NCI-H446 (cell line): ENCODE measurements around the gene EML4.
"Not testable (repeated sequence)": the region's sequence is repeated elsewhere in the genome, so short reads cannot be mapped to it uniquely, and the experiment has no call there.

ENCODE experiments used
- DNase-seq, 2 experiments: peaks; one replicate each; lab custom pipeline; 2025; lab: John Stamatoyannopoulos, UW

Gene EML4

DNA sequence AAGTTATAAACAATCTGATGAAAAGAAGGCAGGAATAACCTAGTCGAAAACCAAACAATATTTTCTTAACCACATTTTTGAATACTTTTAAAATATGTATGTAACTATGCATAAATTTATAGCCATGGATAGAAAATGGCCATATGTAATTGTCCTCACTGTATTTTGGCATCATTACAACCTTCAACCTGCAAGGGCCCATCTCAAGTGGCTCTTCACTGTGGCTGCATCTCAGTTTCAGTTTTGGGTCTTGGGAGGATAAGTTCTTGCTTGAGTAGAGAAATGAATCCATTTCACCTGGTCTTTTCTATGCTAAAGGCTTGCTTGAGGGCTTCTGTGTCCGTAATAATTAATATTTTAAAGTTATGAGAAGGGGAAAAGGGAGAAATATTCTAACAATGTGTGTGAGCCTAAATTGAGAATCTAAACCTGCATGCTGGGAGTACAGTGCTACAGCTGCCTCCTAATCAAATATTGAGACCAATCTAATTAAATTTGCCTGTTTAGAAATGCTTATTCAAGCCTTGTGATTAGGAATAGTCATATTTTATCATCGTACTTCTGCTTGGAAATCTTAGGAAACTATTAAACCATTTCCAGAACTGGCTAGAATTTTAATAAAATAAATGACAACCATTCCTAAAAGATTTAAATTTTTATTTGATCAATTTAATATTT, 92.5 kb downstream of the EML4 start:
- DNase-seq = no peak

DNA sequence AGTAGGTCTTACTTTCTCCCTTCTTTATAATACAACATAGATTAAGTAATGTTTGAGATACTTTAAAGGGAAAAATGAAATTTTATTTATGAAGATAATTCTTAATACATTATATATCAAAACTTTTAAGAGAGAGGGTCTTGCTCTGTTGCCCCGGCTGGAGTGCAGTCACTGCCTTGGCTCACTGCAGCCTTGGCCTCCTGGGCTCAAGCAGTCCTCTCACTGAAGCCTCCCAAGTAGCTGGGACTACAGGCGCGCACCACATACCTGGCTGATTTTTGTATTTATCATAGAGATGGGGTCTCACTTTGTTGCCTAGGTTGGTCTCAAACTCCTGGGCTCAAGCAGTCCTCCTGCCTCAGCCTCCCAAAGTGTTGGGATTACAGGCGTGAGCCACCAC, 97.1 kb downstream of the EML4 start:
- no peak for DNase-seq

DNA sequence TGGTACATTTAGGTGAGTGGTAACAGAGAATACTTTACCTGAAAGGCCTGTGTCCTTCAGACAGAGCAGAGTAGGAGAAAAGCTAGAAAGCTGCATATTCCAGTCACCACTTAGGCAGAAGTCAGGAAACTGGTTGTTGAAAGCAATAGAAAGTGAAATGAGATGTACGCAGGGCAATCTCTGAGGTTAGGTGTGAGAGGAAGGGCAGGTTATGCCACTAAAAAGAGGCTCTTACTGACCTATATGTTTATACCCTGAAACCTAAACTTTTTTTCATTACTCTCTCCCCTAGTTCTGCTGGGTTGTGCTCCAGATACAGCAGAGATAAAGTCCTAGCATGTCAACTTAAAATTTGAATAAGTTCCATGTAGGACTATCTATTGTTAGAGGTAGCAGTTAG, 98.4 kb downstream of the EML4 start:
- DNase-seq = no peak

DNA sequence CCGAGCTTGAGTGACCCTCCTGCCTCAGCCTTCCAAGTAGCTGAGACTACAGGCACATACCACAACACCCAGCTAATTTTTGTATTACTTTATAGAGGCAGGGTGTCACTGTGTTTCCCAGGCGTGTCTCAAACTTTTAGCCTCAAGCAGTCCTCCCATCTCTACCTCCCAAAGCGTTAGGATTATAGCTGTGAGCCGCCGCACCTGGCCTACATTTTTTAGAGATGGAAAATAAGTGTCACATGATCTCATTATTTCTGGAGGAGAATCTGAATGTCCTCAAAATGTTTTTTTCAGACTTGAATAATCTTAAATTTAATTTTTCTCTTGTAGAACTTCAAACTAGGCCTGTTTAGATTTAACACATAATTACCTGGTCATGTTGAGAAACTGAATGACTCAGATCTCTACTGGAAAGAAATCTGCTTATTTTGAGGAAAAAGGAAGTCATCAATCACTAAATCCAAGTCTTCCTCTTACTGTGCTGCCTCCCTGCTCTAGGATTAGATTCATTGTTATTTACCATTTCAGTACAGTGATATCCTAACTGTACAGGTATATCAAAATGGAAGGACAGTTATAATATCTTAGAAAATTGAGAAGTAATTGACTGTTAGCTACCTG, 99.5 kb downstream of the EML4 start:
- no peak for DNase-seq

DNA sequence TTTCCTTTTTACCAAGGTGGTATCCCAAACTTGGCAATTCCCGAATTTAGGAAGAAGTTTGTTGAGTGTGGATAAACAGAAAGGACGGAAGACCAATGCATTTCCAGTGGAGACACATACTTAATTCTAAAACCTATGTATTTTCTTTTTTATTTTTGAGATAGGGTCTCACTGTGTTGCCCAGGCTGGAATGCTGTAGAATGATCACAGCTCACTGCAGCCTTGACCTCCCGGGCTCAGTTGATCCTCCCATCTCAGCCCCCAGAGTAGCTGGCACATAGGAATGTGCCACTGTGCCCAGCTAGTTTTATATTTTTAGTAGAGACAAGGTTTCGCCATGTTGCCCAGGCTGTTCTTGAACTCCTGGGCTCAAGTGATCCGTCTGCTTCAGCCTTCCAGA, 101.6 kb downstream of the EML4 start:
- no peak for DNase-seq

DNA sequence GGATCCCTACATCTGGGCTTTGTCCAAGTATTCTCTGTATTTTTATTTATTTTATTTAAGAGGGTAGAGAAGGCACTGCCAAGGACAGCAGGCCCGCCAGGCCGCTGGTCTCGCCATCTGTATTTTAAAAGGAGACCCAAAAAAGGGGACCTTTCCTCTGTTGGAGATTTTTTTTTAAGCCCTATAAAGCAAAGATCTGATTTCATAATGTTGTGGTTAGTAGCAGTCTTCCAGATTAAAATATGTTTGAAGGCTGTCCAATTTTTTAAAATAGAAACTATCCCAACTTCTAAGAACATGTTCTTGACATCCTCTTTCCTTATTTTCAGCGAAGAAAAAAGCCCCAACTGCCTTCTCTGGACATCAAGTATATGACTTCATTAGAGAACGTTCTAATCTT, 102.1 kb downstream of the EML4 start:
- not testable (repeated sequence) for DNase-seq

DNA sequence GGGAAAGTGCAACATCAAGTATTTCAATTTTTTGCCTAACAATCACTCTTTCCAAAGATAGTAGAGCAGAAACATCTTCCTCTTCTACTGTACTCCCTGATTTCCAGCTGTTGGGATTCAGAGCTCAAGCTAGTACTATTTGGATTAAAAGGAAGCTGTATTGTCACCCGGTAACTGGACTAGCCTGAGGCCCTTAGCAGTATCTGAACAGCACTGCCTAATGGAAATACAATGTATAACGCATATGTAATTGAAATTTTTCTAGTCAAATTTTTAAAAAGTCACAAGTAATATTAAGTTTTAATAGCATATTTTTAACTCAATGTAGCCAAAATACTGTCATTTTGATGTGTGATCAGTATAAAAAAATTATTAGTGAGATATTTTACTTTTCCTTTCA, 105.7 kb downstream of the EML4 start:
- DNase-seq = no peak

DNA sequence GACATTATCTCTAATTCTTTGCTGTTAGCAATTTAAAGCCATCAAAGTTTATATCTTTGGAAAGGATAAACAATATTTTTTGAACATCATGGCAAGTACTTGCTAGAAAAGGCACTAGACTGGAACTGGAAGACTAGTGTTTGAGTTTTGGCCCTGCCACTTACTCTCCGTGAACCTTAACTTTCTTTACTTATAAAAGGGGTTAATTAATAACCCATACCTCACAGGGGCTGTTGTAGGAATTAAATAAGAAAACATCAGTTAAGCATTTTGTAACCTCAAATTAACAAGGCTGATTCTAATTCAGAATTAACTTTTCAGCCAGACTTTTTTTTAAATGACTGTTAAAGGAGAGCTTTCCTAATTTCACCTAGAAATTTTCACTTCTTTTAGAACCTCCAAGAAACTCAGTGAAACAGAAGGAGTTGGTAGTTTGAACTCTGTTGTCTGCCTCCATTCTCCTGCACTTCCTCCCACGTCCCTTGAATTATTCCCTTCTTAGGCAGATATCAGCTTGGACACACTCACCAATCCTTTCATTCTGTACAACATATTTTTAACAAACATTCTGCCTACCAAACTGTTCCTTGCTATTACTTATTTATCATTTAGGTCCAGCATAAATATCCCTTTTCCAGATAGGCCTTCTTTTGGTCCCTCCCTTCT, 112.4 kb downstream of the EML4 start:
- DNase-seq = no peak

DNA sequence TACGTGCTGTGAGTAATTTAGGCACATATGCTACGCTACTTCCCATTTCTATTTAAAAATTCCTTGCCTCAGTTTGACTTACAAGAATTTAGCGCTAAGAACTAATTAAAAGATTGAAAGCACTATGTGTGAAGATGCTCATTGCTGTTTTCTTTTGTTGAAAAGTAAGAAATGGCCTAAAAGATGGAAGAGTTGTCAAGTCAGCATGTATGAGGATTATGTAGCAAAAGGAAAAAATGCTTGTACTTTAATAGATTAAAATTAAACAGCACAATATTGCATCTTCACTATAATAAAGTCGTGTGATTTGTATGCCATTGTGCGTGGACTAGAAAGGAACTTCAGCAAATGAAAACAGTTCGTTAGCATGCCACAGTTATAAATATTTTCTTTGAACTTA, 114.9 kb downstream of the EML4 start:
- DNase-seq = no peak

DNA sequence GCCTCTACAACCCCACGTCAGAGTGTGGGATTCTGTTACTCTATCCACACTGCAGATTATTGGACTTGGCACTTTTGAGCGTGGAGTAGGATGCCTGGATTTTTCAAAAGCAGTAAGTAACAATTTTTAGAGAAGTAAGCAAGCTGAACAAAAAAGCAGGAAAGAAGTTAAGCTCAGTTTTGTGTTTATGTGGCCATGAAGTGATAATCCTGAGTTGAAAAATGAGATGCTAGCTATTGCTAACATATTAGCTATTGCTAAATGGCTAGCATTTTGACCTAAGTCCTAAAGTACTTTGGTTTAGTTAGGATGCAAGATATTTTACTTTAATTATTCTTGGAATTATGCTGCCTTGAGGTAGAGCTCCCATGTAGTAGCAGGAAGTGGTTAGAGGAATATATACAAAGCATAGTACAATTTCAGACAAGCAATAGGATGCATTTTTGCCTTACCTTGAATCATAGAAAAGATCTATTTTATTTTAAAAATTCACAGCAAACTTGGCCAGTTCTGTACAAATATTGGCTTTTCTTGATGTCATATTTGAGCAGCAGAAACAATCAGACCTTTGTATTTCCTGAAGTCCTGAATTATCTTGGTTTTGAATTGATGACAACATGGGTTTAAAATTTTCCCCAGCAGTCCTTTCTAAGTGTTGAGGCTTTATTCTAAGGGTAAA, 117.3 kb downstream of the EML4 start:
- DNase-seq = no peak

DNA sequence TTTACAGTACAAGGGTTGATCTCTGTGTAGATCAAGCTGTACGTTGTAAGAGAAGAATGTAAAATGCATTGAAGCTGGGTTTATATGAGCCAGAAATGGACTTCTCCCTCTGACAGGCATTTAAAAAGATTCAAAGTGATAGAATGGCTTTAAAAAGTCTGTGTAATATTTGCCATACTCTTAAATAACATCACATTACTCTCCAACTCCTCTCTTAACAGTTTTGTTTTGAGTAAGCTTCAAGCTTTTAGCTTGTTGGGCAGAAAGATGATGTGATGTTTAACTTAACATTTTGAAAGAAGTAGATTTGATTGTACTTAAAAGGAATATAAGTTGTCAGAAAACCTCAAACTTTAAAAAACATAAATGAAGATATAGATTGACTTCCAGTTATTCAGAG, 119.7 kb downstream of the EML4 start:
- no peak for DNase-seq

DNA sequence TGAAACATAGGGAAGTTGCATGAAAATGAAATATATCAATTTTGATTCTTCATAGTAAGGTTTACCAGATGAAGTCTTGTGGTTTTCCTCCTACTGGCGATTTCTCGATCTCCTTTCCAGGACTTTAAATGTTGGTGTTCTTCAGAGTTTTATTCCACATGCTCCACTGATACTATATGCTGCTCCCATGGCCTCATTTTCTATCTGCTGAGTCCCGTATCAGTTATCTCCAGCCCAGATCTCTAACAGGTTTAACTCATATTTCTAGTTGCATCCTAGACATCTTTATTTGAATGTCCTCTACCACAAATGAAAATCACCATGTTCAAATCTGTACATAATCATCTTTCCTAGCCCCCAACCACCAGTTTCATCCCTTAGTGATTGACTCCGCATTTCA, 120.1 kb downstream of the EML4 start:
- DNase-seq = no peak

DNA sequence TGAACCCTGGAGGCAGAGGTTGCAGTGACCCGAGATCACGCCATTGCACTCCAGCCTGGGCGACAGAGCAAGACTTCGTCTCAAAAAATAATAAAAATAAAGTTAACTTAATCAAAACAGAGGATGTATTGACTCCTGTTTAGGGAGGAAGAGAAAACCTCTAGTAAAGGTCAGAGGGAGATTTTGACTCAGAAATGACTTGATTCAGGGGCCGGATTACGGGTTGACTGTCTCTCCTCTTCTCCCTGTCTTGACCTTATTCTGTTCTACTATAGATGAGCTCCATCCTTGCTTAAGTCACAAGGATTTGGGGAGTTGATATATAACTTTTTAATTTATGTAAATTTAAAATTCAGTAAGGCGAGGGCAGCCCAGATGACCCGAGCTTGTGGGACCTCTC, 120.9 kb downstream of the EML4 start:
- no peak for DNase-seq

DNA sequence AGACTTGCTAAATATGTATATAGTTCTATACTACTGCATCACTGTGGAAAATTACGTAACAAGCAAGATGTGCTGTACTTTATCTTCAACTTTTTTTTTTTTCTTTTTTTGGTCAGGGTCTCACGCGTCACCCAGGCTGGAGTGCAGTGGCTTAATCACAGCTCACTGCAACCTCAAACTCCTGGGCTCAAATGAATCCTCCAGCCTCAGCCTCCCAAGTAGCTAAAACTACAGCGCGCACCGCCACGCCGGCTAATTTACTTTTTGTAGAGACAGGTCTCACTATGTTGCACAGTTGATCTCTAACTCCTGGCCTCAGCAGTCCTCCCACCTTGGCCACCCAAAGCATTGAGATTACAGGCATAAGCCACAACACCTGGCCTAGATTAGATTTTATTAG, 123.9 kb downstream of the EML4 start:
- no peak for DNase-seq

DNA sequence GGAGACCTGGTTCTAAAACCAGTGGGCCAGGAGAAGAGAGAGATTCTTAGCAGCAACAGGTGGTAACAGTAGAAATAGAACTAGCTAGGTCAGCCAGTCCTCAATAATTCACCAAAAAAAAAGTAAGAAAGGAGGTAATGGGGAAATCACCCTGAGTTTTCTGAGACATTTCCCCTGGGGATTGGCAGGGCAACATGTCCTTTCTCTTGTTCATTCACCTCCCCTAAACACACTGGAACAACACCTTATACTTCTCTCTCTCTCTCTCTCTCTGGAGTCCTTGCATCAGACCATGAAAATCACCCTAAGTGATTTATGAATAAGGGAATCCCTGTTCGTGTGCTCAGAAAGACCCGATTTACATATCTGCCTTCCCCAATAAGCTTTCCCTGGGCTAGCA, 127.1 kb downstream of the EML4 start:
- DNase-seq = no peak

DNA sequence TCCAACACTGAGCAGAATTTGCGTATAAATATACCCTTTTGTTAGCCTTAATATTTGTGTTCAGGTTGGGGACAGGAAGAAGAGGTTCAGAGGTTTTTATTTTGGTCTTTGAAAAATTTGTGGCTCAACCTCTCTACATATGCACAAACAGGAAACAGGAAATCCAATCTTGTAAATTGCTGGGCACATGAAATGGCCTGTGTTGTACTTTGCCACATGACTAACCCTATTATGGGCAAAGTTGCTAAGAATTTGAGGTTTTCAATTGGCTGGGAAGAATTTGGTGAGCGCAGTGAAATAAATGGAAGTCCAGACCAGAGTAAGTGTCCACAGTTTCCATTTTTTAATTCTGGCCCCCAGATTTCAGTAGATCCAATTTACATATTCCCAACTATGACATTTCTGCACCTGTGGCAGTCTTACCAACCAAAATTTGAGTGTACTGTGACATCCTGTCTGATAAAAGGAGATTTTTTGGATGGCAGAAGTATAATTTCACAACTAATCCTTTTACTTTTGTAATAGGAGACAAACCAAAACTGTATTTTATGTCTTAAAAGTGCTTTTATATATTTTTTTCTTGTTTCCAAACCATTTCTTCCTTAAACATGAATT, 128.3 kb downstream of the EML4 start:
- no peak for DNase-seq

DNA sequence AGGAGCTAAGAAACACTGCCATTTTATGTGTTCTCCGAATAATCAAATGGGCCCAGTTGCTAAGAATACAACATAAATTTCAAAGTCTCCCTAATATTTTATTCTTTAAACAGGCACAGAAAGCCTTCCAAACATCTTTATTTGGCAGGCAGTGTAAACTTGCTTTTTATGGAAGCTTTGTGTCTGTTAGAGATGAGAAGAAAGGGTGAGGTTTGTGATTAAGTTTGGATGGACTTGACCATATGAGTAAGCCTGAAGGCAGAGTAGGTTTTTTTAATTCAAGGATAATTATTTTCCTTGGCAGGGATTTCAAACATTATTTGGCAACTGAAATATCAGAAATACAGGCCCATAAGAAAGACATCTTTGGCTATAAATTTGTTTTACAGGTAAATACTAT, 129.0 kb downstream of the EML4 start:
- no peak for DNase-seq

DNA sequence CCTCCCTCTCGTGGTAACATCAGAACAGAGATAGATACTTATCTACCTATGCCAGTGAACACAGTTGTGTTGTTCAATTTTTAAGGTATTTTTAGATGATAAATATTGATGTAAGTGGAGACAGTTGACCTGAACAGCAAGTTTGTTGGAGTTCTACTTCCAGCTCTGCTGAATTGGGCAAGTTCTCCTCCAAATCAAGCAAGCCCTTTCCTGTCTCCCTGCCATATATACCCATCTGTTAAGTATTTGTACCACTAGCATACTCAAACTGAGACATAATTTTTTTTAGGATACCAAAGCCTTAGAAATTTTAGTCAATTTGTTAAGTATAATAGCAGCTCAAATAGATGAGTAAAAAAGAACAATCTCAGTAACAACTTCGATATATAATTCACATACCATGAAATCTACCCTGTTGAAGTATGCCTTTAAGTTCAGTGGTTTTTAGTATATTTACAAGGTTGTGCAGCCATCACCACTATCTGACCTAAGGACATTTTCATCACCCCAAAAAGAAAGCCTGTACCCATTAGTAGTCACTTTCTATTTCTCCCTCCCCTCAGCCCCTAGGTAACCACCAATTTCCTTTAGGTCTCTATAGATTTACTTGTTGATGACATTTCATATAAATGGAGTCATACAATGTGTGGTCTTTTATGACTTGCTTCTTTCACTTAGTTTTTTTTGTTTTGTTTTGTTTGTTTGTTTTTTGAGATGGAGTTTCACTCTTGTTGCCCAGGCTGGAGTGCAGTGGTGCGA, 130.0 kb downstream of the EML4 start:
- DNase-seq = no peak

DNA sequence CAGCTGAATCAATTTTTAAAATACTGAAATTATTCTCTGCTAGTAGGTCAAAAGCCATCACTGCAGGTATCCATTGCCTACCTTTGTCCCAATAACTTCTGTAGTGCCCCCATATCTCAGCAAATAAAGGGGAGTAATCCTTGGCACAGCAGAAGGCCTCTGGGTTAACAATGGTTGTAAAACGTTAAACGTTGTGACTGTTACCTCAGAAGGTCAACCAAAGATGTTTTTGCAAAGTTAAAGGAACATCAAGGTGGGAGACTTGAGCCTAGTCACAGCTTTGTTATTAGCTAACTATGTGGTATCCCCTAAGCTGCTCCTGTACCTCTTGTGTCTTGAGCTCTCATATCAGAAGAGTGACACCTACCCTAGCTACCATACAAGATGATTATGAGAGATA, 131.4 kb downstream of the EML4 start:
- DNase-seq = no peak

DNA sequence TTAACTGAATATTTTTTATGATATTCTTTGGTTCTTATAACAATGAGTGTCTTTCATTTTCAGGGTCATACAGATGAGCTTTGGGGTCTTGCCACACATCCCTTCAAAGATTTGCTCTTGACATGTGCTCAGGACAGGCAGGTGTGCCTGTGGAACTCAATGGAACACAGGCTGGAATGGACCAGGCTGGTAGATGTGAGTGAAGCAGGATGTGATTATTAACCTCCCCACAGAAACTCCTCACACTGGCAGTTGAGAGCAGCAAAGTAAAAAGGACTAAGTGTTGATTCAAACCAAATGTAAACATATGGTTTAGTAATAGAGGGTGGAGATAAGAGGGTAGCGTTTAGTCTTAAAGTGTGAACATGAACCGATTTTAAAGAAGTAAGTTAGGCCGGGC, 134.1 kb downstream of the EML4 start:
- DNase-seq = no peak

DNA sequence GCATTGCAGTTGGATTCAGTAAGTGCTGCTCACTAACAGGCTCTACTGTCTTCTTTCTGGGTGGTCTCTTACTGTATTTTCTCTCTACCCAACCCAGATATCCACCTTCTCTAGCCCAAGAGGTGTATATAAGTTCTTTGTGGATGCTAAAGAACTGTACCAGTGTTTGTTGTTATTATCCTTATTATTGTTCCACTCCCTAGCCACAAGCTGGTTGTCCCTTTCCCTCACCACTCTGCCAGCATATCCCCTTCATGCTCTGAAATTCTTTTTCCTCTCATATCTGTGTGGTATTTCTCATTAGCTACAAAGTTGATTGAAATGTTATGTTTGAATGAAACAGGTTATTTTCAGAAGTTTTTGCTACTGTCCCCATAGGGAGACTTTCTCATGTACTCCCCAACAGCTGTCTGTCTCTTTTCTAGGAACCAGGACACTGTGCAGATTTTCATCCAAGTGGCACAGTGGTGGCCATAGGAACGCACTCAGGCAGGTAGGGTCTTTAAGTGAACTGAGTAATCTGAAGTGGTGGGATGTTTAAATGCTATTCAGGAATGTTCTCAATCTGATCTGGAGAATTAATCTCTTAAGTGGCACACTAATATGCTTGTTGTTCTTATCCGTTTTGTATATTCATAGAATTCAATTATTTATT, 135.0 kb downstream of the EML4 start:
- no peak for DNase-seq
